Activated naive CD8-positive, alpha-beta T cell (primary cell): Measurements from ENCODE around the gene CYTH1.

Experiments
- H3K27ac Mint-ChIP-seq: one replicate; pipeline ENCODE4 v1.8.0; 2021; ENCODE audit warnings: mixed read lengths
- H3K27me3 Mint-ChIP-seq: one replicate; pipeline ENCODE4 v1.8.0; 2021; ENCODE audit warnings: mixed read lengths
- H3K36me3 Mint-ChIP-seq: one replicate; pipeline ENCODE4 v1.8.0; 2021; ENCODE audit warnings: mixed read lengths
- H3K4me1 Mint-ChIP-seq: one replicate; pipeline ENCODE4 v1.8.0; 2021; ENCODE audit warnings: low read depth, mixed read lengths
- H3K4me3 Mint-ChIP-seq: one replicate; pipeline ENCODE4 v1.8.0; 2021; ENCODE audit warnings: mild to moderate bottlenecking, mixed read lengths
- H3K9me3 Mint-ChIP-seq: one replicate; pipeline ENCODE4 v1.8.0; 2021; ENCODE audit warnings: low read depth, mixed read lengths

Gene CYTH1

DNA sequence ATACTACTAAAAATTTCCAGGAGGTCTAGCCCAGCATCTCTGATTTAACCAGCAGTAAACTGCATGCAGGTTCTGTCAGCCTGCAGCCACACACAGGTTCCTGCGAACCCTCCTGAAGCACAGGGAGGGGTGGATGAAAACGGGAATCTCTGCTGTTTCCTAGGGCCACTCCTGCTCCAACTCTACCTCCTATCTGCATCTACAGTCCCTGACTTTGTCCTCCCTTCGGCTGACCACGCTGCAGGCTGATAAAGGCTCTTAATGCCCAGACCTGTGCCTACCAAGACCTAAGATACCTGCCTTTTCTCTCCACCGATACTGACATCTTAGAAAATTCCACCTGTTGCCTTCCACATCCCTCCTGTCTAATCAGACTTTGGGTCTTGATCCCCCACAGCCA lies 50.2 kb downstream of the CYTH1 start:
- H3K9me3 Mint-ChIP-seq: no peaks in the 10 kb centered on the region
- H3K36me3 Mint-ChIP-seq: no peaks in the 10 kb centered on the region
- no peaks in the 10 kb centered on the region for H3K27me3 Mint-ChIP-seq
- H3K27ac Mint-ChIP-seq: peak overlapping the region; percentile 94
- H3K4me3 Mint-ChIP-seq: peak overlapping the region; percentile 60
- peaks cover 87% of the 10 kb centered on the region for H3K4me1 Mint-ChIP-seq

- peak overlapping the region; percentile 60 for H3K4me3 Mint-ChIP-seq
- no peaks in the 10 kb centered on the region for H3K9me3 Mint-ChIP-seq
- H3K27me3 Mint-ChIP-seq: no peaks in the 10 kb centered on the region
- no peaks in the 10 kb centered on the region for H3K36me3 Mint-ChIP-seq
- peak overlapping the region; percentile 89 for H3K27ac Mint-ChIP-seq
- peaks cover 88% of the 10 kb centered on the region for H3K4me1 Mint-ChIP-seq
These were observed 52.4 kb downstream of the CYTH1 start for GRCh38 chr17:78729641-78730040.

DNA sequence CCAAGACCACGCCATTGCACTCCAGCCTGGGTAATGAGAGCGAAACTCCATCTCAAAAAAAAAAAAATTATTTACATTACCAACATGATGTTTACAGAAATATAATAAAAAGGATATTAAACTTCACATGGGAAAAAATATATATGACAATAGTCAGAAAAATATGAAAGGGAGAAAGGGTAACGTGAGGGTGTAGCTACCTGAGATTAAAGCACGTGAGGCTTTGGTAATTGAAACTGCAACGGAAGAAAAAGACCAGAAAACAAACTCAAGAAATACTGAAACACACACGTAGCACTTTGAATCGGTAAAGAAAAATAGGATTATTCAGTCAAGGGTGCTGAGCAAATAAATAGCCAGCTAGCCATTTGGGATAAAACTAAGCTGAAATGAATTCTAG lies 53.6 kb downstream of the CYTH1 start:
- Mint-ChIP-seq H3K9me3 (no peaks in the 10 kb centered on the region), H3K27ac (peak overlapping the region; percentile 85), H3K4me3 (peak overlapping the region; percentile 44), H3K4me1 (peaks cover 90% of the 10 kb centered on the region), H3K27me3 (no peaks in the 10 kb centered on the region), H3K36me3 (no peaks in the 10 kb centered on the region)

DNA sequence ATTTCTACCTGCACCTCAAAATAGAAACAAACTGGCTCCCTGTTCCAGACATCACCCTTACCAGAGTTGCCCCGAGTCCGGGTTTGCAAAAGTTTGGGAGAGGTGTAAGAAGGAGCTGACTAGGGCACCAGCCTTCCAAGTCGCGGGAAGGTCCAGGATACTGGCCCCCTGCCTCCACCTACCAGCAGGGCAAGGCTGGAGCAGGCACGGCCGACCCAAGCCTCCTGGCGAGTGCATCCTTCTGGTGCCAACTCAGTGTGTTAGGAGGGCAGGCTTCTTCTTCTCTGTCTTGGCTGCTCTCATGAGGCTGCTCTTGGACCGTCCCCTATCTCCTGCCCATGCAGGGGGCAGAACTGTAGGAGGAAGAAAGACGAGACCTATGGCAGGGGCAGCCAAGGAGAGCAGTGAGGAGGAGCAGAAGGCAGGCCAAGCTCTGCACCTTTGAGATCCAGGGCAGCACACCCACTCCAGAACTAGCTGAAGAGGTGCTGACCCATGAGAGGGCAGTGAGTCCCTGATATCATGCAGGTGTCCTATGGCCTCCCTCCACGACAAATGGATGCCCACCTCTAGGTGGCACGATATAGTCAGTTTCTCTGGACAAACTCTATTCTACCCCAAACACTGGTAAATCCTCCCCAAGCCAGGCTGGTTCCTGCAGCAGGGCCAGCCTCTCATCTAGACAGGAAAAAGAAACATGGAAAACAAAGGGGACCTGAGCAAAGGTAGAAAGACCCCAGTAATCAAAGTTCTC lies 54.4 kb downstream of the CYTH1 start:
- H3K27ac Mint-ChIP-seq: peak overlapping the region; percentile 85
- H3K36me3 Mint-ChIP-seq: no peaks in the 10 kb centered on the region
- peak overlapping the region; percentile 75 for H3K4me3 Mint-ChIP-seq
- peaks cover 91% of the 10 kb centered on the region for H3K4me1 Mint-ChIP-seq
- H3K9me3 Mint-ChIP-seq: no peaks in the 10 kb centered on the region
- H3K27me3 Mint-ChIP-seq: no peaks in the 10 kb centered on the region

DNA sequence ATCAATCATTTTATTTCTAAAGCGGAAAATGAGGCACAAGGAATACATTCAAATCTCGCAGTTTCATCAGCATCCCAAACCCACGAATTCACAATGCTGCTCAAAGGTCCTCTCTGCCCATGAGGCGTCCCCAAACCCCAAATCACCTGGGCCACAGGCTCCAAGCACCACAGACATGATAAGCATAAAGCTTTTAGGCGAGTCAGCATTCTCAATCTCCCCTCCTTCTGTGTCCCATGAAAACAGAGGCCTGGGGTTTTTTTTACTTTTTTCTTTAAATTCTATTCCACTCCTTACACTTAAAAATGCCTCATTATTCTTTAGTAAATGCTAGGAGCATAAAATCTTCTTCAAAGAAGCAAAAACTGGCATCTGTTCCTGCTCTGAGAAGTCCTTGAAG lies 55.0 kb downstream of the CYTH1 start:
- no peaks in the 10 kb centered on the region for H3K36me3 Mint-ChIP-seq
- no peaks in the 10 kb centered on the region for H3K9me3 Mint-ChIP-seq
- peaks cover 91% of the 10 kb centered on the region for H3K4me1 Mint-ChIP-seq
- H3K27ac Mint-ChIP-seq: peak overlapping the region; percentile 85
- H3K4me3 Mint-ChIP-seq: peak overlapping the region; percentile 75
- H3K27me3 Mint-ChIP-seq: no peaks in the 10 kb centered on the region

GRCh38 chr17:78726513-78726912 lies 55.6 kb downstream of the CYTH1 start:
- Mint-ChIP-seq H3K9me3 (no peaks in the 10 kb centered on the region), H3K27me3 (no peaks in the 10 kb centered on the region), H3K36me3 (no peaks in the 10 kb centered on the region), H3K4me1 (peaks cover 91% of the 10 kb centered on the region), H3K27ac (peak overlapping the region; percentile 85), H3K4me3 (peak overlapping the region; percentile 75)

DNA sequence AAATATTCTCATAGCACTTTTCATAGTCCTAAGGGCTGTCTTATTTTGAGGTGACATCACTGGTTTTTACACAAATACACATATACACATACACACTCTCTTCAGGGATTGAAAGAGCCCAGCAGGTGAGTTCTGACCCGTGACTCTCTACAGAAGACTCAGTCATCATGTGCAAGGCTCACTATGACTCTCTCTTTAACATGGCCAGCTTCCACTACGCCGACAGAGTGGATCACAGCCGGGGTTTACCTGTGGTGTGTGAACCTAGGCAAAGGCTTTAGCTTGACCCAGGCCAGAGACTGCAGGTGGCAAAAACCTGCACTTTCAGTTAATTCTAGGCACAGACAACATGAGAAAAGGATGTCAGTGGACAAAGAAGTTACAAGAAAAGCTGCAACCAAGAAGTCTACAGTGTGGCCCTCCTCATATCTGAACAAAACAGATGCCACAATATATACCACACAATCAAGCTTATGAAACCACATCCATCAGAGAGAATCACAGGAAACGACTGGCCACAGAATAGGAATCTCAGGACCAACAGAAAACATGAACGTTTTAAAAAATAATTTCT lies 56.5 kb downstream of the CYTH1 start:
- Mint-ChIP-seq H3K27me3 (no peaks in the 10 kb centered on the region), H3K4me1 (peaks cover 89% of the 10 kb centered on the region), H3K4me3 (peak overlapping the region; percentile 75), H3K27ac (peak overlapping the region; percentile 85), H3K36me3 (no peaks in the 10 kb centered on the region), H3K9me3 (no peaks in the 10 kb centered on the region)

- H3K27ac Mint-ChIP-seq: peak overlapping the region; percentile 85
- no peaks in the 10 kb centered on the region for H3K27me3 Mint-ChIP-seq
- H3K4me1 Mint-ChIP-seq: peaks cover 91% of the 10 kb centered on the region
- peak overlapping the region; percentile 75 for H3K4me3 Mint-ChIP-seq
- no peaks in the 10 kb centered on the region for H3K36me3 Mint-ChIP-seq
- H3K9me3 Mint-ChIP-seq: no peaks in the 10 kb centered on the region
These were observed 57.1 kb downstream of the CYTH1 start for GRCh38 chr17:78724999-78725398.

DNA sequence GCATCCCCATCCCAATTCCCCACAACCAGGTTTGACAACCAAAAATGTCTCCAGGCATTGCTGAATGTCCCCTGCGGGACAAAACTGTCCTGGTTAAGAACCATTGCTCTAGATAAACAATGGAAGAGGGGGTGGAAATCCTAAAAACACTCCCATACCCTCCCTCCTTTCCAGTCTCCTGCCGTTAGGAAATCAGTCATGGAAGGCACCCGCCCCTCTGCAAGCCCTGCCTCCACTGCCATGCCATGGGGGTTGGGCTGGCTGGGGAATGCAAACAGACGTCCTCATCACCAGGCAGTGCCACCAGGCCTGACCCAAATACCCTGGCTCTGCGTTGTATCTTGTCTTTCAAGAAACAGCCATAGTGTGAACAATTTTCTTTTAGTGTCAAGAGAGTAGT lies 57.5 kb downstream of the CYTH1 start:
- H3K27ac Mint-ChIP-seq: peak overlapping the region; percentile 85
- H3K36me3 Mint-ChIP-seq: no peaks in the 10 kb centered on the region
- H3K27me3 Mint-ChIP-seq: no peaks in the 10 kb centered on the region
- peaks cover 91% of the 10 kb centered on the region for H3K4me1 Mint-ChIP-seq
- H3K4me3 Mint-ChIP-seq: peak overlapping the region; percentile 75
- H3K9me3 Mint-ChIP-seq: no peaks in the 10 kb centered on the region

GRCh38 chr17:78723957-78724356 lies 58.1 kb downstream of the CYTH1 start:
- H3K36me3 Mint-ChIP-seq: no peaks in the 10 kb centered on the region

GRCh38 chr17:78723001-78723796 lies 58.9 kb downstream of the CYTH1 start:
- H3K36me3 Mint-ChIP-seq: no peaks in the 10 kb centered on the region
- peak overlapping the region; percentile 85 for H3K27ac Mint-ChIP-seq
- no peaks in the 10 kb centered on the region for H3K27me3 Mint-ChIP-seq
- peaks cover 92% of the 10 kb centered on the region for H3K4me1 Mint-ChIP-seq
- peak overlapping the region; percentile 39 for H3K4me3 Mint-ChIP-seq
- H3K9me3 Mint-ChIP-seq: no peaks in the 10 kb centered on the region

More at GRCh38 chr17:78723957-78724356, 58.1 kb downstream of the CYTH1 start:
- Mint-ChIP-seq H3K27ac (peak overlapping the region; percentile 85), H3K9me3 (no peaks in the 10 kb centered on the region), H3K4me3 (peak overlapping the region; percentile 35), H3K4me1 (peaks cover 91% of the 10 kb centered on the region), H3K27me3 (no peaks in the 10 kb centered on the region)

GRCh38 chr17:78722246-78722761 lies 59.8 kb downstream of the CYTH1 start:
- Mint-ChIP-seq H3K9me3 (no peaks in the 10 kb centered on the region), H3K27me3 (no peaks in the 10 kb centered on the region), H3K4me1 (peaks cover 92% of the 10 kb centered on the region), H3K36me3 (no peaks in the 10 kb centered on the region), H3K27ac (peak overlapping the region; percentile 85), H3K4me3 (peak overlapping the region; percentile 39)

GRCh38 chr17:78719630-78720298 lies 62.3 kb downstream of the CYTH1 start:
- no peaks in the 10 kb centered on the region for H3K9me3 Mint-ChIP-seq
- H3K27ac Mint-ChIP-seq: peak overlapping the region; percentile 95
- H3K36me3 Mint-ChIP-seq: no peaks in the 10 kb centered on the region
- peak overlapping the region; percentile 74 for H3K4me3 Mint-ChIP-seq
- peaks cover 92% of the 10 kb centered on the region for H3K4me1 Mint-ChIP-seq
- H3K27me3 Mint-ChIP-seq: no peaks in the 10 kb centered on the region

DNA sequence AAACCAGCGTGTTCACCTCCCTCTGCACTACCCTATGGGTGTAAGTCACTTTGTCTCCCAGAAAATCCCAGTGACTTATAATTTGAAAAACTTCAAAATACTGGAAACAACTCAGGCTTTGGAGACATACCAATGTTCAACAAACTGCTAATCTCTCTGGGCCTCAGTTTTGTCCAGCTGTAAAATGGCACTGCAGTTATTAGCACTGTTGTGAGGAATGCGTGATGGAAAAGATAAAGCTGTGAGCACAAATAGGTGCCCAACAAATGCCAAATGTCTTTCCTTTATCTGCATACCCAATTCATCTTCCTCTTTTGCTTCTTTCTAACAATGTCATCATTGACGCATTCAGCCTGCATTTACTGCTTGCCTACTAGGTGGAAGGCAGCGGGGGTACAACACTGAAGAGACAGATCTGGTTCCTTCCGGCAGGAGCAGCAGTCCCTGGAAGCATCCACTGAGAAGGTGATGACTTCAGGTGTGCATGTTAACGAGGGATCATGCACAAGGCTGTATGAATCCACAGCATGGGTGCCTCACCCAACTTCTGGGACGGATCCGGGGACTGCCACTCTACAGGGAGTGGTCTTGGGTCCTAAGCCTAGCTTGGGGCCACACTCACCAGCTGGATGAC lies 63.4 kb downstream of the CYTH1 start:
- H3K36me3 Mint-ChIP-seq: no peaks in the 10 kb centered on the region
- H3K27ac Mint-ChIP-seq: peak overlapping the region; percentile 95
- H3K27me3 Mint-ChIP-seq: no peaks in the 10 kb centered on the region
- H3K9me3 Mint-ChIP-seq: no peaks in the 10 kb centered on the region
- peaks cover 90% of the 10 kb centered on the region for H3K4me1 Mint-ChIP-seq
- H3K4me3 Mint-ChIP-seq: peak overlapping the region; percentile 74
